AG08395 (cell line): ENCODE data around the gene GXYLT1.
"Not testable (repeated sequence)": the region's sequence is repeated elsewhere in the genome, so short reads cannot be mapped to it uniquely, and the experiment has no call there.

Source experiments
- DNase-seq: peaks from one replicate; pipeline ENCODE4 v3.0.0; 2012; ENCODE audit warnings: mixed read lengths, low spot score

The GXYLT1 gene

GRCh38 chr12:42097971-42098370, 46.7 kb downstream of the GXYLT1 start:
- no peak for DNase-seq

DNA sequence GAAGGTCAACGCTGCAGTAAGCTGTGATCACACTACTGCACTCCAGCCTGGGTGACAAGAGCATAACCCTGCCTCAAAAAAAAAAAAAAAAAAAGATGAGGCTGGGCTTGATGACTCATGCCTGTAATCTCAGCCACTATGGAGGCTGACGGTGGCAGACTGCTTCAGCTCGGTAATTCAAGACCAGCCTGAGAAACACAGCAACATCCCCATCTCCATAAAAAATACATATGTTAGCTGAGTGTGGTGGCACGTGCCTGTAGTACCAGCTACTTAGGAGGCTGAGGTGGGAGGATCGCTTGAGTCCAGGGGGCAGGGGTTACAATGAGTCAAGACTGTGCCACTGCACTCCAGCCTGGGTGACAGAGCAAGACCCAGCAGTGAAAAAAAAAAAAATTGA, 50.4 kb downstream of the GXYLT1 start:
- DNase-seq = peak; percentile 7

DNA sequence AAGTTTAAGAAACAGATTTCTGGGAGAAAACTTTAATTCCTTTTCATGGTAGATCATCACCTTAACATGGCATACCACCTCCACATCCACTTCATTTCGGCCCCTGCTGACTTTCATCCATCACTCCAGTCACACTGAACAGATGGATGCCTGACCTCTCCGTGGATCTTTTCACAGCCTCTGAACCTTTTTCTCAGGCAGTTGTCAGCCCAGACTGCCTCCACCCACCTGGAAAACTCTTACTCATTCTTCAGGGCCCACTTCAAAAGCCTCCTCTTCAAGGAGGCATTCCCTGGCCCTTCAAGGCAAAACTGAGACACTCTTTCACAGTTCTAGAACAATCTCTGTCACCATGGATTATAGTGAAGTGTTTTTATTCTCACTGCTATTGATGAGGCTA, 52.9 kb downstream of the GXYLT1 start:
- DNase-seq = no peak

DNA sequence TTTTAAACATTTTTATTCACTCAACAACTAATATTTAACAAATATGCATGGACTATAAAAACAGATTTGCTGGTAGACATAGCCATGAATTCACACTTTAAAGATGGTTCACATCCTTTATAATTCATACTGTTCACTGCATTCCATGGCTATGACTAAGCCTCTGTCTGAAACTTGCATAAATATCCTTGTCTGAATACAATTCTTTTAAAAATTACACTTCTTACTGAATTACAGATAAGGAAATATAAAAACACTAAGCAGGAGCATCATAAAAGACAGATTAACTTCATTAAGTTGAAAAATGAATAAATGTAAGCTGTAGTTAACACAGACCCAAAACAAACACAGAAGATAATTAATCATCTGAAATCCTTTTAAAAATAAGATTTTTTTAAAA, 53.8 kb downstream of the GXYLT1 start:
- peak; percentile 48 for DNase-seq

DNA sequence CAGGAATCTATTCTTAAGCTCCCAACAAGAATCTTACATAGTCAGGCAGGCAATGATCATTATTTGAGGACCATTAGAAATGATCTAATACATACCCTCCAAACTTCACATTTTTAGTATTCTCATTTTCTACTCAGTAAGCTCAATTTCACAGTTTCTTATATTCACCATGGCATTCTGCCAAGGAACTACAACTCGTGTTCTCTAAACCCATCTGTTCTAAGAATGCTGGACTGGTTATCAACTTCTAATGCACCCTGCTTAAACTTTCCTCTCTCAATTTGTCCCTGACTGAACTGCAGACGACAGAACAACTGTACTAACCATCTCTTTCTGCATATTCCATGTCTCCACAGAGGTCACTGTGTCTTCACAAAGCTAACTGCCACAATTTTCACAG, 58.6 kb downstream of the GXYLT1 start:
- no peak for DNase-seq

- DNase-seq = no peak
Observed at GRCh38 chr12:42085594-42085993, 59.1 kb downstream of the GXYLT1 start.

DNA sequence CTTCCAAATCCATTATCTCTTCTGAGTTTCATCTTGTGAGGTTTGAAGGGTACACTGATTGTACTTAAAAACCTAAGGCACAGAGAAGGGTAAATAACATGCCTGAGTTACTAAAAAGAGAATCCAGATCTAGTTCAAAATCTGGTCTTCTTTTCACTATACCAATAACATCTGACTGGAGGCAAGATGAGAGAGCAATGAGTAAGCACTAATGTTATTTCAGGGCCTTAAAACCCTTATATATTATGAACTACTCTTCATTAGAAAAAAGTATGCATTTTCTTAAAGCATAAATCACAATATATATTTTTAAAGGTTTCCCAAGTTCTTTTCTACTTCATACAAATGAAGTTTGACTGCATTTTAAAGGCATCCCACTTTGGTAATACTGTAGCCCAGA, 60.2 kb downstream of the GXYLT1 start:
- DNase-seq = no peak

DNA sequence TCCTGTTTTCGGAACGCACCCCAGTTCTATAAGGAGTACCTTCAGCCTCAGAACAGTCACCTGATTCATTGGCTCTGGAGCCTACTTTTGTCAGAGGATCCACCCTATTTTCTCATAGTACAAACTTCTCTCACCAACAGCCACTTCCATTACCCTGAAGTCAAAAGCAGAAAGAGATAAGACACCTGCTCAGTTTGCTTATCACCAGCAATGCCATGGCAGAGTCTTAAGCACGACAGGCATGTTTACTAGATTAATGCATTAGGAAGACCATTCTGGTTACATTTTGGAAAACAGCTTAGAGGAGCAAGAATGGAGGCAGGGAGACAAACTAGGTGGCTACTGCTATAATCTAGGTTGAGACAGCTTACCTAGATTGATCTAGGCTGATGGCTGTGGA, 67.7 kb downstream of the GXYLT1 start:
- no peak for DNase-seq

DNA sequence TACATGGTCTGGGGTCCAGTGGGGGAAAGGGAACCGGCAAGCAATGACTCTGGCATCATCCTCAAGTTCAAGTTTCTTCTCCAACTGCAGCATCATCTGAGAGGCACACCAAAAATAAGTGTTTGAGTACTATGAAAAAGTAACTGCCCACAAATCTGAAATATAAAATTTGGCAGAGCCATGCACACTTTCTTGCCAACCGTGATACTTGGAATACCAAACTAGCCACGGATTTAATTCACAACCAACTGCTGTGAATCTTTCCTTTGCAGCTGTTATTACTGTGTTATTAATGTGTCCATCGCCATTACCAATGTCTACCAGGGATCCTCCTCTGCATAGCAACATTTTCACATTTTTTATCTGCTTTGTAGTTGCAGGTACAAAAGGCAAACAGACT, 74.6 kb downstream of the GXYLT1 start:
- no peak for DNase-seq

- DNase-seq = no peak
Observed at GRCh38 chr12:42059127-42059526, 85.5 kb downstream of the GXYLT1 start.

- DNase-seq = no peak
Observed at GRCh38 chr12:42056130-42056529, 88.5 kb downstream of the GXYLT1 start.

- DNase-seq = no peak
Observed at GRCh38 chr12:42053456-42053855, 91.2 kb downstream of the GXYLT1 start.

DNA sequence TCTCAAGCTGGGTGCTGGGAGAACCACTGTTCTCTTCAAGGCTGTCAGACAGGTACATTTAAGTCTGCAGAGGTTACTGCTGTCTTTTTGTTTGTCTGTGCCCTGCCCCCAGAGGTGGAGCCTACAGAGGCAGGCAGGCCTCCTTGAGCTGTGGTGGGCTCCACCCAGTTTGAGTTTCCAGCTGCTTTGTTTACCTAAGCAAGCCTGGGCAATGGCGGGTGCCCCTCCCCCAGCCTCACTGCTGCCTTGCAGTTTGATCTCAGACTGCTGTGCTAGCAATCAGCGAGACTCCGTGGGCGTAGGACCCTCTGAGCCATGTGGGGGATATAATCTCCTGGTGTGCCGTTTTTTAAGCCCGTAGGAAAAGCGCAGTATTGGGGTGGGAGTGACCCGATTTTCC, 95.7 kb downstream of the GXYLT1 start:
- not testable (repeated sequence) for DNase-seq

DNA sequence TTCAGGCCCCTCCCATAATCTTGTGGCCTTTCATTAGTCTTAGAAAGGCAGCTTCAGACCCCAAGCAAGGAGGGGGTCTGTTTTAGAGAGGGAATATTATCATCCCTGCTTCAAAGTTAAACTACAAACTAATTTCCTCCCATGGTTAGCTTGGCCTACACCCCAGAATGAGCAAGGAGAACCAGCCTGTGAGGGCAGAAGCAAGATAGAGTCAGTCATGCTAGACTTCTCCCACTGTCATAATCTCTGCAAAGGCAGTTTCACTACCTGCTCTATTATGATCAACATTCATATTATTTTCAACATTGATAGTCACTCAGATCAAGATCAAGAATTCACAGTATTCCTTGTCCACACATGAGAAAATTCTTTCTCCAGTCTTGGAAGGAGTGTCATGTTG, 105.1 kb downstream of the GXYLT1 start:
- no peak for DNase-seq

DNA sequence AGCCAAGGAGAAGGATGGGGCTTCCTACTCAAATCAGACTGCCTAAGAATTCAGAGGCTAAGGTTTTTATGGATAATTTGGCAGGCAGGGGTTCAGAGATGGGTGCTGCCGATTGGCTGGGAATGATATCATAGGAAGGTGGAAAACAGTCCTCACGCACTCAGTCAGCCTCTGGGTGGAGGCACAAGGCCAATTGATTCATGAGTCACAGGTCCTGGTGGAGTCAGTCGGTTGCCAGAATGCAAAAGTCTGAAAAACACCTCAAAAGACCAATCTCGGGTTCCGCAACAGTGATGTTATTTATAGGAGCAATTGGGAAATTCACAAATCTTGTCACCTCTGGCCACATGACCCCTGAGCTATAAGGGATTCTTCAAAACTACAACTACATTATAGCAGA, 105.5 kb downstream of the GXYLT1 start:
- DNase-seq = peak; percentile 53

DNA sequence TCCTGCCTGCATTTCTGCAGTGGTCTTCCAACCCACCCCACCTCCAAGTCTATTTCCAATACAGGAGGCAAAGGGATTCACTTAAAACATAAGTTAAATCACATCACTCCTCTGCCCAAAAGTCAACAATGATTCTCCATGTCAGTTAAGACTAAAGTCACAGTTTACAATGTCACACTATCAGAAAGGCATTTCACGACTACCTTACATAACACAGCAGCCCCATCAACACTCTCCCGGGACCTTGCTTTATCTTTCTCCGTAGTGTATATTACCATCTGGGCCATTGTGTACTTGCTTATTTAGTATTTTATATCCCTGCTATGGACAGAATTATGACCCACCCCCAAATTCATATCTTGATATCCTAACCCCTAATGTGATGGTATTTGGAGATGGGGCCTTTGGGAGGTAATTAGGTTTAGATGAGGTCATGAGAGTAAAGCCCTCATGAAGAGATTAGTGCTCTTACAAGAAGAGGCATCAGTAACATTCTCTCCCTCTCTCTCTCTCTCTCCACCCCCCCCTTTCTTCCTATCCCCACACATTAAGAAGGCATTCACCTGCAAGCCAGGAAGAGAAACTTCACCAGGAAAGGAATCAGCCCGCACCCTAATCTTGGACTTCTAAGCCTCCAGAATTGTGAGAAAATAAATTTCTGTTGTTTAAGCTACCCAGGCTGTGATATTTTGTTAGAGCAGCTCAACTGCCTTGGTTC, 112.7 kb downstream of the GXYLT1 start:
- DNase-seq = no peak
